ENCODE data around the gene TBC1D4. TPM values are rescaled to one million over a fixed set of nuclear protein-coding genes. Genes with fewer than 3 reads are reported as not detected.

Gene TBC1D4
- total RNA-seq, 1 experiment from 2014 or later, result 15.5 TPM

DNA sequence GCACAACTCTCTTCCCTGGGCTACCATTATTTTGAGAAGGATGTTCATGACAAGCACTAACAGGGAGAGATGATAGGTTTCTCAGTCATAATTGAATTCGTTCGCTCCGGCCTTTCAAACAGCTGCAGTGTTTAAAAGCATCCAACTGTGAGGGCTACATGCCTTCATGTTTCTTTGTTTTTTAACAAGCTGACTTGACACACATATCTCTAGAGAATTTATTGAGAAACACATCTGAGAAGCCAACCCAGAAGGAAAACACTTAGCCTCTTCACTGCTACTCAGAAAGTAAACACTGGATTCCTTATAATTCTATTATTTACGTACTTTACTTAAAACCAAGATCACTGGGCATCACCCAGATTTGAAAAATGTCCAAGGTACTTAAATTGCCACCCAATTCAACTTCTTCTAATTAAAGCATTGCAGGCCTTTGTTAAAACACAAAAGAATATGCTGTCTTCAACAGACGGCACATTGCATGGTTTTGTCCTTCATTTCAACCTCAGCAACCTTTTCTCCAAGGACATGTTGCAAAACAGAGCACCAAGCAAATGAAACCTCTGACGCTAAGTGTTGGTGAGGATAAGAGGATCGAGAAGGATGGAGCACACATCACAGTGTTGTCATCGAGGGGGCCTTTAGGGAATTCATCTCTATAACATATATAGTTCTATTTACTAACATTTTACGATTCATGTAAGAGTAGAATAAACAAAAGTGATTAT lies 75.8 kb downstream of the TBC1D4 start:
- H3K4me3 ChIP-seq (ENCODE audit: insufficient read depth, low read depth, low read length), result no peak overlapping the region
- no peaks in the 10 kb centered on the region for H3K27me3 ChIP-seq (ENCODE audit: control insufficient read depth, insufficient read depth, low read length)
- no peak for DNase-seq
- H3K36me3 ChIP-seq (replicated peaks; ENCODE audit: control insufficient read depth, insufficient read depth, low read length), result no peaks in the 10 kb centered on the region

DNA sequence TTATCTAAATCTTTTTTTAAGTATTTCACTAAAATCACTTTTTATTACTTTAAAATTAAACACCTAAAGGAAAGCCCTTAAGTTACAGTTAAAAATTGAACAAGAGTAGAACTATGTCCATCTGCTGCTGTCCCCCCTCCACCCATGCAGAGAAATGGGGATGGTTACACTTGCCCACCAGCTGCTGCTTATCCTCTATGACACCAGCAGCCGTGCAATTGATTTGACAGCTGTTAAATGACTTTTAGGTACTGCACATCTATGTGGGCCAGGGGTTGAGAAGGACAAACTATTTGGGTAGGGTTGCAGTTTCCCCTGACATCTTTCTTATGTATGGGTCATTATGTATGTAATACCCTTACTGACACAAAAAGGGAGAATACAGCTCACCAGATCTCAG lies 77.2 kb downstream of the TBC1D4 start:
- Histone ChIP-seq H3K27me3 (ENCODE audit: control insufficient read depth, insufficient read depth, low read length) (no peaks in the 10 kb centered on the region), H3K4me3 (ENCODE audit: insufficient read depth, low read depth, low read length) (no peak overlapping the region), H3K36me3 (replicated peaks; ENCODE audit: control insufficient read depth, insufficient read depth, low read length) (no peaks in the 10 kb centered on the region)
- no peak for DNase-seq

DNA sequence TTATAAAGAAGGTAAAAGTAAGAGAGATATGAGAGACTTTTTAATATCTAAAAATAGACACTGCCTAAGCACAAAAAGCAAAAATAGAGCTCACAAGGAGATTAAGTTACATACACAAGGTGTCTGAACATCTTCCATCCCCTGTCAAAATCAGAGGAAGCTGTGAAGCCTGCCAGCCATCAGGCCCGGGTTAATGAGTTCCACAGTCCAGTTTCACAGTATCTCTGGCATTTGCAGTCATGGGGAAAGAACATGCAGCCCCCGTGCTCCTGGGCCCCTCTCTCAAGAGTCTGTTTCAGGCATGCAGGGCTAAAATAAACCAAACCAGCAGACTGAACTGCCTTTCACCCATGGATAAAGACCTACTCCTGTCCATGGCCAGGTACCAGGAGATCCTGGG lies 79.2 kb downstream of the TBC1D4 start:
- Histone ChIP-seq H3K4me3 (ENCODE audit: insufficient read depth, low read depth, low read length) (no peak overlapping the region), H3K27me3 (ENCODE audit: control insufficient read depth, insufficient read depth, low read length) (no peaks in the 10 kb centered on the region), H3K36me3 (replicated peaks; ENCODE audit: control insufficient read depth, insufficient read depth, low read length) (no peaks in the 10 kb centered on the region)
- no peak for DNase-seq

DNA sequence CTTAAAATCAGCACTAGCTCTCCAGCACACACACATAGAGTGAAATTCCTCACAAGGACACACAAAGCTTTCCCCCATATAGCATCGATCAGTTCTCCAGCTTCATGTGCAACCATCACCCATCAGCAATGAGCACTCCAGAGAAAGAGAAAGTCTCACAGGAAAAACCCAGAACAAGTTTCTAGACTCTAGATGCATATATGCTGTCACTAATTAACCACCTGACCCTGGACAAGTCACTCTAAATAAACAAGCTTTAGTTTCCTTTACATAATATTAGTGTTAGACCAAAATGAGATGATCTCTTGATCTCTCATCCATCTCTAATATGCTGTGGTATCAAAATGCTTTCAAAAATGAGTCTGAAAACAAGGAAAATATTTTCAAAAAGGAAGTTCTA lies 81.2 kb downstream of the TBC1D4 start:
- no peak overlapping the region for H3K4me3 ChIP-seq (ENCODE audit: insufficient read depth, low read depth, low read length)
- no peaks in the 10 kb centered on the region for H3K36me3 ChIP-seq (replicated peaks; ENCODE audit: control insufficient read depth, insufficient read depth, low read length)
- no peak for DNase-seq
- no peaks in the 10 kb centered on the region for H3K27me3 ChIP-seq (ENCODE audit: control insufficient read depth, insufficient read depth, low read length)

DNA sequence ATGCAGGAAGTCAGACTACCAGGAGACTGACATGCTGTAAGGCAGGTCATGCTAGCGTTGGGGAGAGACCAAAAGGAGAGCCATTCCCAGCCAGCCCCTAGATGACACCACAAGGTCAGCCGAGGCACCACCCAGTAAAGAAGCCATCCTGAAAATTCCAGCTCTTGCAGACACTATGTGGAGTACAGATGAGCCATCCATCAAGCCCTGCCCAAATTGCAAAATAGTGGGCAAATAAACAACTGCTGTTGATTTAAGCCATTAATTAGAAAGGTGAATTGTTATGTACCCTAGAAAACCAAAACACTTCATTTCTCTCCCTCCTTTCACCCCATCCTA lies 82.1 kb downstream of the TBC1D4 start:
- DNase-seq, result no peak
- Histone ChIP-seq H3K36me3 (replicated peaks; ENCODE audit: control insufficient read depth, insufficient read depth, low read length) (no peaks in the 10 kb centered on the region), H3K4me3 (ENCODE audit: insufficient read depth, low read depth, low read length) (no peak overlapping the region), H3K27me3 (ENCODE audit: control insufficient read depth, insufficient read depth, low read length) (no peaks in the 10 kb centered on the region)

DNA sequence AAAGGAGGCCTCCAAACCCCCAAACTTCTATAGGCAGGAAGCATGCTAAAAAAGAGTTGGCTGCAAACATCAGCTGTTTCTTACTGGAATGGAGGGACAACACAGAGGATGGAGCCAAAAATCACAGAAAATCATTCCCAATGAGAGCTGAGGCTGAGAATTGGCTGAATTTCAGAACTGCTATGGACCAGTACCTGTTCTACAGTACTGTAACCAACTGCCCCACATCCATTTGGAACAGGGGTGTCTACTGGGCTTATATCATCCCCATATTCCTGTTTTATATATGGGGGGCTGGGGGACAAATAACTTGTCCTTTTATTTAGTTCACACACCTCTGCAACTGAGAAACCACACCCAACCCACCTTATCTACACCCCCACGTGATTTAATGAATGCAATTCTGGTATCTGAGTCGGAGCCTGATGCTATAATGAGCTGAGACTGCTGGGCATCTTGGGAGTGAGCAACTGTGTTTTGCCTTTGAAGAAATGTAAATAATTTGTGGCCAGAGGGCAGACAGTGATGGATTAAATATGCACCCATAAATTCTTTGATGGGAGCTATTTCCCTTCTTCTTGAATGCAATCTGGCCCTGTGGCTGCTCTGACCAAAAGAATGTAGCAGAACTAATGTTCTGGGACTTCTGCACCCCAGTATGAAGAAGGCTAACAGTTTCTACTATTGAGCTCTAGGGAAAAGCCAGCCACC lies 82.6 kb downstream of the TBC1D4 start:
- no peak for DNase-seq
- no peak overlapping the region for H3K4me3 ChIP-seq (ENCODE audit: insufficient read depth, low read depth, low read length)
- no peaks in the 10 kb centered on the region for H3K27me3 ChIP-seq (ENCODE audit: control insufficient read depth, insufficient read depth, low read length)
- no peaks in the 10 kb centered on the region for H3K36me3 ChIP-seq (replicated peaks; ENCODE audit: control insufficient read depth, insufficient read depth, low read length)

DNA sequence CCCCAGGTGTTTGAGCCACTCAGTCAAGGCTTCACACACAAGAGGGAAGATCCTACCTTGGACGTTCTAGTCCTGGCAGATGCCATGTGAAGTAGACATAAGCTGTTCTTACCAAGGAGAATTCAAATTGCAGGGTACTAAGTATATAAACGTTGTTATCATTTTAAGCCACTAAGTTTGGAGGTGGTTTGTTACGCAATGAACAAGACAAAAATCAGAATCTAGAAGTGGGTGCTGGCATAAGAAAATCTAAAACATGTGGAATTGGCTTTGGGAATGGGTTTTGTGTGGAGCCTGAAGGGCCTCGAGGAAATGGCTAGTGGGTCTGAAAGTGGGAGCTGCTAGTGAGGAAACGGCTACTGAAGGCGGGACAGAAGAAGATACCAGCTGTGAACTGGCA lies 83.9 kb downstream of the TBC1D4 start:
- no peak for DNase-seq
- Histone ChIP-seq H3K4me3 (ENCODE audit: insufficient read depth, low read depth, low read length) (no peak overlapping the region), H3K27me3 (ENCODE audit: control insufficient read depth, insufficient read depth, low read length) (no peaks in the 10 kb centered on the region)

DNA sequence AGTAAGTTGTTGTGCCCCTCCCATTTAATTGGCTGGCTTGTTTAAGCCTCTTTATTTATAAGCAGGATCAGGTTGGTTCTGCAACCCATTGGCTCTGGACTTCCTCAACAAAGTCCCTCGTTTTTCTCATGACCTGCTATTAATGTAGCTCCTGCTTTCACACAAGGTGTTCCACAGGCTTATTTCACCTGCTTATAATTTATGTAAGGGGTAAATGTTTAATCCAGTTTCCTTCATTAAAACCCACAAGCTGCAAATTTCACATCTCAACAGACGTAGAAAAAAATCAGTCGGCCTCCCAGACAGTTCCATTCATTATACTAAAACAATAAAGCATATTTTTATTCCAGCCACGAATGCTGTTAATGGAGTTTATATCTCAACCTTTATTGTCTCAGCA lies 86.1 kb downstream of the TBC1D4 start:
- DNase-seq, result no peak
- Histone ChIP-seq H3K4me3 (ENCODE audit: insufficient read depth, low read depth, low read length) (no peak overlapping the region), H3K27me3 (ENCODE audit: control insufficient read depth, insufficient read depth, low read length) (no peaks in the 10 kb centered on the region), H3K36me3 (replicated peaks; ENCODE audit: control insufficient read depth, insufficient read depth, low read length) (no peaks in the 10 kb centered on the region)

More for the DNA sequence above, 83.9 kb downstream of the TBC1D4 start:
- no peaks in the 10 kb centered on the region for H3K36me3 ChIP-seq (replicated peaks; ENCODE audit: control insufficient read depth, insufficient read depth, low read length)

DNA sequence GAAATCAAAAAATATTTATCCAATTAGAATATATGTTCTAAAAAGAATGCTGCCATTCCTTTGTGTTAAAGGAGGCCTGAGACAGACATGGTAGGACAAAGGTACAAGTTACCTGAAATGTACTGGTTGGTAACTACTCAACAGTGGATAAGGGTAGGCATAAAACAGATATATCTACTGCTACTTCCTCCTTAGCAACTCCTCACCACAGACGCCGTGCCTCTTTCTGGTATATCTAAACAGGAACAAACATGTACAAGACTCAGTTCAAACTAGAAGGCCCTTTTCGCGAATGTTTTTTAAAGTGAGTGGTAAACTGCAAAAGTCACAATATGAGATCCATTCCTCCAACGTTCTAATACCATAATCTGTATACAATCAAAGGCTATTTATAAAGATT lies 86.9 kb downstream of the TBC1D4 start:
- Histone ChIP-seq H3K4me3 (ENCODE audit: insufficient read depth, low read depth, low read length) (no peak overlapping the region), H3K27me3 (ENCODE audit: control insufficient read depth, insufficient read depth, low read length) (no peaks in the 10 kb centered on the region), H3K36me3 (replicated peaks; ENCODE audit: control insufficient read depth, insufficient read depth, low read length) (no peaks in the 10 kb centered on the region)
- DNase-seq, result no peak

DNA sequence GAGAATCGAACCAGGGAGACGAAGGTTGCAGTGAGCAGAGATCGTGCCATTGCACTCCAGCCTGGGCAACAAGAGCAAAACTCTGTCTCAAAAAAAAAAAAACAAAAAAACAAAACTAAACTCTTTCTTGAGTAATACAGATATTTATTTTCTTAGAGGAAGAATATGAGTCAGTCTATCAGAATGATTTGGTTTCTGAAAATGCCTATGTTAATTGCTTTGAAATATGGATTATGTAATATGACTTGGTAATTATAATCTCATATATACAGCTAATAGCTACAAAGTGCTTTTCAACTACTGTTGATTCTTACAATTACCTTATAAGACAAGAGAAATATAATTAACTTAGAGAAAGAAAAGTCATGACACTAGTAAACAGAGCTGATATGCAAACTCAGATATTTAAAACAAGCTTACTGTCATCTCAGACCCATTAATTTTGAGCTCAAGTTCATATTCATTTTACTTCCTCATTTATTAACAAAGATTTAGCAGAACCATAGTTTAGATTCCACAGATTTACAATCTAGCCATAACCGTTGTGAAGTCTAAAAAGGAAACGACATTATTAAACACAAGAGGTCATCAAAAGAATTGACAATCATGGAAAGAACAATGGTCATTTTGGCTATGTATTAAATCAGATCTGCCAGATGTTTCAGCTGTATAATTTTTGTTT lies 88.0 kb downstream of the TBC1D4 start:
- H3K4me3 ChIP-seq (ENCODE audit: insufficient read depth, low read depth, low read length), result no peak overlapping the region
- no peaks in the 10 kb centered on the region for H3K36me3 ChIP-seq (replicated peaks; ENCODE audit: control insufficient read depth, insufficient read depth, low read length)
- no peak for DNase-seq
- H3K27me3 ChIP-seq (ENCODE audit: control insufficient read depth, insufficient read depth, low read length), result no peaks in the 10 kb centered on the region

DNA sequence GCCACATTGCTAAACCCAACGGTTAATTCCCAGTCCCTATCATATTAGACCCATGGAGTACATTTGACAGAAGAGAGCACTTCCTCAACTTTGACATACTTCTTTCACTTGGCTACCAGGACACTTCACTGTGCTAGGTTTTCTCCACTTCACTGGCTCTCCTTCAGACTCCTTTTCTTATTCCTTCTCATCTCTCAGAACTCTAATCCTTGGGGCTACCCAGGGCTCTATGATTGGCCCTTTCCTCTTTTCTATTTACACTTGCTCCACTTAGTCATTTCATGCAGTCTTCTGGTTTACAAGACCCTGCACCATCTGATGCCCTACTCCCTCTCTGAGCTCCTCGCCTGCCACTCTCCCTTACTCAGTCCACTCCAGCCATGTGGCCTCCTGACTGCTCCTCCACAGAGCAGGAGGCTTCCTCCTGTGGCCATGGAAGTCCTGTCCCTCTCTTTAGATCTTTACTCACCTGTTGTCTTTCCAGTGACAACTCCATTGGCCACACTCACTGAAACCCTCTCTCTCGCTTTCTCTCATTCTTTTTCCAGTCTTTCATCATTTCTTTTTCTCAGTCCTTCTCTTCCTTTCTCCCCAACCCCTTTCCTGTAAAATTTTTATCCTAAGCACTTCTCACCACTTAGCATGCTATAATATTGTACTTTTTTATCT lies 90.4 kb downstream of the TBC1D4 start:
- no peak for DNase-seq
- no peak overlapping the region for H3K4me3 ChIP-seq (ENCODE audit: insufficient read depth, low read depth, low read length)
- H3K27me3 ChIP-seq (ENCODE audit: control insufficient read depth, insufficient read depth, low read length), result no peaks in the 10 kb centered on the region
- H3K36me3 ChIP-seq (replicated peaks; ENCODE audit: control insufficient read depth, insufficient read depth, low read length), result no peaks in the 10 kb centered on the region

DNA sequence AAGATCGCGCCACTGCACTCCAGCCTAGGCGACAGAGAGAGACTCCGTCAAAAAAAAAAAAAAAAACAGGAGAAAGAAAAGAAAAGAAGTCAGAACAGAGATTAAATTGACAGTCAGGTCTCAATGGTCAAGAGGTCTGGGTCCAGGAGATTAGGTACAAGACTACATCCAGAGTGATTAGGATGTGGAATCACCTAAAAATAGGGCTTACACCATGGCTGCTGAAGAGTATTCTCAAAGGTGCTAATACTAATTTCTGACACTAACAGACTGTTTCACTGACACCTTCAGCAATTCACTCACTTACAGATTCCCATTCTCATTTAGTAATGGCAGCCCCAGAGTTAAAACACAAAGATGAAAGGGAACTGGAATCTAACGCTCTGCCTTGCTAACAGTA lies 91.7 kb downstream of the TBC1D4 start:
- no peak for DNase-seq
- H3K27me3 ChIP-seq (ENCODE audit: control insufficient read depth, insufficient read depth, low read length), result no peaks in the 10 kb centered on the region
- no peaks in the 10 kb centered on the region for H3K36me3 ChIP-seq (replicated peaks; ENCODE audit: control insufficient read depth, insufficient read depth, low read length)
- H3K4me3 ChIP-seq (ENCODE audit: insufficient read depth, low read depth, low read length), result no peak overlapping the region

DNA sequence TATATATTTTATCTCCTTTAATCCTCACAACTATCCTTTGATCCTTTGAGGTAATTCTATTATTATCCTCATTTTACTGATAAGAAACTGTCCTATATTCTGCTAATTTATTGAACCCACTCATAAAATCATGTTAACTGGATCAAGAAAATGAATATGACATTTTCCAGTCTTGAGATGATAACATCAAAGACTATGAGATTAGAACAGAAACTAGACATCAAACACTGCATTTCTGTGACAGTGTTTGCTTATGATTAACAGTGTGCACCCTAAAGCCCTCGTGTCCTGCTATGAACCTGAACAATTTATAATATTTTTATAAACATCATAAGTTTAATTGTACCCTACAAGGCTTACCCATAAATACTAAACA lies 96.3 kb downstream of the TBC1D4 start:
- no peaks in the 10 kb centered on the region for H3K36me3 ChIP-seq (replicated peaks; ENCODE audit: control insufficient read depth, insufficient read depth, low read length)
- no peaks in the 10 kb centered on the region for H3K27me3 ChIP-seq (ENCODE audit: control insufficient read depth, insufficient read depth, low read length)
- no peak overlapping the region for H3K4me3 ChIP-seq (ENCODE audit: insufficient read depth, low read depth, low read length)
- no peak for DNase-seq

DNA sequence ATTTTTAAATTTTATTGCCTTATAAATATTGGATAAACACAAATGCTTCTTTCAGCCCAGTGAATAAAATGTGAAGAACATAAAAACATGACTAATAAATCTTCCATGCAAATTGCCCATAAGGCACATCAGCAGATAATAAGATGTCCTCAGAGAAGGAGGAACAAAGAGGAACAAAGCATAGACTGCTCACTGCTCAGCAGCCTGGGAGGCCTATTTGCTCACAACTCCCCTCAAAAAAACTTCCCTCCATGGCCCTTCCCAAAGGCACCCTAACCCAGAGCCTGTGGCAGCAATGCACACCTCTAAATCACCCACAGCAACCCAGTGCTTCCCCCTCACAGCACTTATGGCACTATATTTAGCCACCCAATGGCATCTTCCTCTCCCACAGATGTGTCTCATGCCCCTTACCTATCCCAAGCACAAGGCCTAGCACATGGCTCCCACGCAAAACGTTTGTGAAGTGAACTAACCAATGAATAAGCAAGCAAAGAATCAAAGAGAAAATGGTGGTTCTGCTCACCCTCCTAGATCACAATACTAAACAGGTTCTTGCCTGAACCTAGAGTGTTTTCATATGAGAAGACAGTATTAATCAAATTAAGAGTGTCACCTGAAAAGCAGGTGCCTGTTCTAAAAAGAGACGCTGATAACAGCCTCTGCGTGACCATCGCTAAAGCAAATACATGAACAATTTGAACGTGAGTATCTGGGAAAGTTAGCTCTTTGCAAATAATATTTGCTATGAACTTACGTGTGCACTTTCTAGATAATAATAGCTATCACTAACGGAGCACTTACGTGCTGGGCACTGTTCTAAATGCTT lies 96.9 kb downstream of the TBC1D4 start:
- no peak for DNase-seq
- H3K27me3 ChIP-seq (ENCODE audit: control insufficient read depth, insufficient read depth, low read length), result no peaks in the 10 kb centered on the region
- no peaks in the 10 kb centered on the region for H3K36me3 ChIP-seq (replicated peaks; ENCODE audit: control insufficient read depth, insufficient read depth, low read length)
- H3K4me3 ChIP-seq (ENCODE audit: insufficient read depth, low read depth, low read length), result no peak overlapping the region

All from H7 (cell line).